BLaER1 (cell line): ENCODE results near the gene GNB1L.
A peak's percentile ranks its signal among the peaks of the same experiment; 100 is the strongest.

Source experiments
- H3K27ac ChIP-seq: shearing (Covaris generic); formaldehyde crosslinking; 2 replicates; pipeline ENCODE4 v1.8.1; 2022
- H3K27me3 ChIP-seq: shearing (Covaris generic); formaldehyde crosslinking; 2 replicates; pipeline ENCODE4 v1.8.1; 2022
- H3K36me3 ChIP-seq: shearing (Covaris generic); formaldehyde crosslinking; 2 replicates; pipeline ENCODE4 v1.8.1; 2022
- H3K4me1 ChIP-seq: shearing (Covaris generic); formaldehyde crosslinking; 2 replicates; pipeline ENCODE4 v1.8.1; 2022
- H3K4me2 ChIP-seq: shearing (Covaris generic); formaldehyde crosslinking; 2 replicates; pipeline ENCODE4 v1.8.1; 2022
- H3K4me3 ChIP-seq: shearing (Covaris generic); formaldehyde crosslinking; 2 replicates; pipeline ENCODE4 v1.8.1; 2022
- H3K9ac ChIP-seq: shearing (Covaris generic); formaldehyde crosslinking; 2 replicates; pipeline ENCODE4 v1.8.1; 2022
- H3K9me3 ChIP-seq: shearing (Covaris generic); formaldehyde crosslinking; 2 replicates; pipeline ENCODE4 v1.8.1; 2022
- H4K20me1 ChIP-seq: shearing (Covaris generic); formaldehyde crosslinking; 2 replicates; pipeline ENCODE4 v1.8.1; 2022
- Cebpa-rat ChIP-seq: shearing (Covaris generic); IDR thresholded peaks from 2 replicates; pipeline ENCODE4 v1.8.1; 2022

GNB1L gene

GRCh38 chr22:19872779-19873137, 18.1 kb upstream of the GNB1L start:
- H3K4me1 ChIP-seq: peaks cover 56% of the 10 kb centered on the region

GRCh38 chr22:19871845-19872778, 17.4 kb upstream of the GNB1L start:
- Histone ChIP-seq H3K27ac (peak overlapping the region; percentile 80), H4K20me1 (no peaks in the 10 kb centered on the region), H3K27me3 (no peaks in the 10 kb centered on the region), H3K36me3 (no peaks in the 10 kb centered on the region), H3K9ac (no peak overlapping the region), H3K4me1 (peaks cover 51% of the 10 kb centered on the region), H3K4me2 (peak overlapping the region; percentile 83; the same call in 1 of the 2 replicates), H3K4me3 (no peak overlapping the region), H3K9me3 (no peaks in the 10 kb centered on the region)
- TF ChIP-seq Cebpa-rat: no peak

More at GRCh38 chr22:19872779-19873137, 18.1 kb upstream of the GNB1L start:
- no peaks in the 10 kb centered on the region for H3K9me3 ChIP-seq
- peak overlapping the region; percentile 80 for H3K27ac ChIP-seq
- H3K9ac ChIP-seq: no peak overlapping the region
- H3K4me3 ChIP-seq: no peak overlapping the region
- H3K27me3 ChIP-seq: no peaks in the 10 kb centered on the region
- TF ChIP-seq Cebpa-rat: no peak
- H4K20me1 ChIP-seq: no peaks in the 10 kb centered on the region
- no peaks in the 10 kb centered on the region; the same call in 1 of the 2 replicates for H3K36me3 ChIP-seq
- H3K4me2 ChIP-seq: peak overlapping the region; percentile 83

GRCh38 chr22:19871023-19871844, 16.6 kb upstream of the GNB1L start:
- Histone ChIP-seq H3K36me3 (no peaks in the 10 kb centered on the region), H3K9ac (no peak overlapping the region), H3K27ac (0 out of 2 replicates have a peak overlapping the region, but pooled peaks have one; percentile 18), H3K4me3 (no peak overlapping the region), H3K27me3 (no peaks in the 10 kb centered on the region), H3K9me3 (no peaks in the 10 kb centered on the region), H4K20me1 (no peaks in the 10 kb centered on the region), H3K4me1 (peaks cover 42% of the 10 kb centered on the region), H3K4me2 (no peak overlapping the region)
- no peak for TF ChIP-seq Cebpa-rat

- Histone ChIP-seq H4K20me1 (no peaks in the 10 kb centered on the region), H3K9me3 (no peaks in the 10 kb centered on the region), H3K4me1 (peaks cover 34% of the 10 kb centered on the region), H3K27me3 (no peaks in the 10 kb centered on the region), H3K9ac (no peak overlapping the region), H3K36me3 (no peaks in the 10 kb centered on the region), H3K4me2 (no peak overlapping the region), H3K4me3 (no peak overlapping the region), H3K27ac (no peak overlapping the region)
- no peak for TF ChIP-seq Cebpa-rat
Observed at GRCh38 chr22:19870153-19871022, 15.7 kb upstream of the GNB1L start.

GRCh38 chr22:19869497-19870152, 15.0 kb upstream of the GNB1L start:
- Histone ChIP-seq H4K20me1 (no peaks in the 10 kb centered on the region), H3K4me1 (peaks cover 26% of the 10 kb centered on the region), H3K4me3 (no peak overlapping the region), H3K36me3 (no peaks in the 10 kb centered on the region), H3K4me2 (no peak overlapping the region), H3K27ac (no peak overlapping the region), H3K9me3 (no peaks in the 10 kb centered on the region), H3K9ac (no peak overlapping the region), H3K27me3 (no peaks in the 10 kb centered on the region)
- no peak for TF ChIP-seq Cebpa-rat

GRCh38 chr22:19868773-19869471, 14.2 kb upstream of the GNB1L start:
- H3K27ac ChIP-seq: no peak overlapping the region

GRCh38 chr22:19868333-19868732, 13.7 kb upstream of the GNB1L start:
- no peaks in the 10 kb centered on the region for H4K20me1 ChIP-seq
- H3K4me2 ChIP-seq: no peak overlapping the region
- no peaks in the 10 kb centered on the region for H3K27me3 ChIP-seq
- peaks cover 13% of the 10 kb centered on the region for H3K4me1 ChIP-seq
- no peaks in the 10 kb centered on the region for H3K36me3 ChIP-seq
- no peak overlapping the region for H3K9ac ChIP-seq
- no peaks in the 10 kb centered on the region for H3K9me3 ChIP-seq
- H3K4me3 ChIP-seq: no peak overlapping the region
- H3K27ac ChIP-seq: no peak overlapping the region
- no peak for TF ChIP-seq Cebpa-rat

More at GRCh38 chr22:19868773-19869471, 14.2 kb upstream of the GNB1L start:
- no peaks in the 10 kb centered on the region for H3K36me3 ChIP-seq
- H3K9ac ChIP-seq: no peak overlapping the region
- H3K9me3 ChIP-seq: no peaks in the 10 kb centered on the region
- no peaks in the 10 kb centered on the region for H3K27me3 ChIP-seq
- no peak for TF ChIP-seq Cebpa-rat
- H3K4me2 ChIP-seq: no peak overlapping the region
- no peak overlapping the region for H3K4me3 ChIP-seq
- H4K20me1 ChIP-seq: no peaks in the 10 kb centered on the region
- peaks cover 19% of the 10 kb centered on the region for H3K4me1 ChIP-seq

GRCh38 chr22:19867617-19868016, 12.9 kb upstream of the GNB1L start:
- no peaks in the 10 kb centered on the region for H4K20me1 ChIP-seq
- H3K9ac ChIP-seq: no peak overlapping the region
- no peak overlapping the region for H3K27ac ChIP-seq
- no peak overlapping the region for H3K4me3 ChIP-seq
- no peak for TF ChIP-seq Cebpa-rat
- no peaks in the 10 kb centered on the region for H3K27me3 ChIP-seq
- H3K4me1 ChIP-seq: peaks cover 6% of the 10 kb centered on the region
- H3K4me2 ChIP-seq: no peak overlapping the region
- no peaks in the 10 kb centered on the region for H3K9me3 ChIP-seq
- H3K36me3 ChIP-seq: no peaks in the 10 kb centered on the region
